ENCODE measurements around the gene SH3PXD2A.

GRCh38 chr10:103703941-103704919 lies 151.1 kb downstream of the SH3PXD2A start:
- TF ChIP-seq EZH2 (IDR thresholded peaks at IDR 0.05; ENCODE audit: low read depth, unreplicated experiment) (no peak), CTCF (conservative IDR thresholded peaks at IDR 0.05; ENCODE audit: low read depth in 2 of 2) (no peak), CREB1 (CRISPR knock-in tag; IDR thresholded peaks at IDR 0.05; ENCODE audit: low read depth) (no peak), REST (IDR thresholded peaks at IDR 0.05; ENCODE audit: unreplicated experiment) (no peak)
